GM23338 (cell line): ENCODE results near the gene POU3F2. TPM values are rescaled to one million over a fixed set of nuclear protein-coding genes. Genes with fewer than 3 reads are reported as not detected.

Experiments used
- ATAC-seq: fragments of 200-7000 bp; cut with Tn5 transposase; 3 replicates; pipeline ENCODE4 v1.9.1; 2020
- DNase-seq: peaks from one replicate; pipeline ENCODE4 v3.0.0-alpha.2; 2015; ENCODE audit warnings: low spot score
- H2AFZ ChIP-seq: fragments of 200-600 bp; sonication (generic); 2 replicates; pipeline ENCODE4 v1.8.0; 2016; ENCODE audit warnings: antibody characterized with exemption, mild to moderate bottlenecking, moderate library complexity
- H3F3A ChIP-seq: fragments of 200-600 bp; sonication (generic); replicated peaks from 2 replicates; pipeline ENCODE4 v1.8.0; 2017; ENCODE audit warnings: antibody characterized with exemption, mixed run types, low read depth
- H3K27ac ChIP-seq: fragments of 200-600 bp; sonication (generic); 2 replicates; pipeline ENCODE4 v1.6.1; 2016; ENCODE audit warnings: low read depth
- H3K27me3 ChIP-seq: fragments of 200-600 bp; sonication (generic); 2 replicates; pipeline ENCODE4 v1.8.0; 2016; ENCODE audit warnings: mild to moderate bottlenecking, mixed run types, moderate library complexity; ENCODE audit not compliant: insufficient read depth
- H3K36me3 ChIP-seq: fragments of 200-600 bp; sonication (generic); 2 replicates; pipeline ENCODE4 v1.8.0; 2016; ENCODE audit warnings: mild to moderate bottlenecking; ENCODE audit not compliant: insufficient read depth
- H3K4me1 ChIP-seq: fragments of 200-600 bp; sonication (generic); 2 replicates; pipeline ENCODE4 v1.8.0; 2016; ENCODE audit warnings: mild to moderate bottlenecking, moderate library complexity; ENCODE audit not compliant: insufficient read depth
- H3K4me2 ChIP-seq: fragments of 200-600 bp; sonication (generic); 2 replicates; pipeline ENCODE4 v1.7.1; 2017; ENCODE audit warnings: mixed run types
- H3K4me3 ChIP-seq: fragments of 200-600 bp; sonication (generic); 2 replicates; pipeline ENCODE4 v1.6.1; 2016; ENCODE audit warnings: mixed run types
- H3K79me2 ChIP-seq: fragments of 200-600 bp; sonication (generic); replicated peaks from 2 replicates; pipeline ENCODE4 v1.8.0; 2017; ENCODE audit warnings: mild to moderate bottlenecking; ENCODE audit not compliant: insufficient read depth
- H3K9me2 ChIP-seq: fragments of 200-600 bp; sonication (generic); 2 replicates; pipeline ENCODE4 v1.8.0; 2017; ENCODE audit not compliant: insufficient read depth
- H4K20me1 ChIP-seq: fragments of 200-600 bp; sonication (generic); replicated peaks from 2 replicates; pipeline ENCODE4 v1.8.0; 2017; ENCODE audit warnings: mild to moderate bottlenecking; ENCODE audit not compliant: insufficient read depth
- H3K27ac Mint-ChIP-seq: 2 replicates; pipeline ENCODE4 v1.8.0; 2020; ENCODE audit warnings: inconsistent platforms, mild to moderate bottlenecking, moderate library complexity, mixed read lengths
- H3K27me3 Mint-ChIP-seq: 3 replicates; pipeline ENCODE4 v1.8.0; 2022; ENCODE audit warnings: low read depth, mild to moderate bottlenecking, moderate library complexity, mixed read lengths, inconsistent platforms; ENCODE audit not compliant: insufficient read depth, poor library complexity
- H3K36me3 Mint-ChIP-seq: 3 replicates; pipeline ENCODE4 v1.8.0; 2021; ENCODE audit warnings: low read depth, mild to moderate bottlenecking, inconsistent platforms, moderate library complexity, mixed read lengths
- H3K4me1 Mint-ChIP-seq: 3 replicates; pipeline ENCODE4 v1.8.0; 2020; ENCODE audit warnings: mild to moderate bottlenecking, inconsistent platforms, mixed read lengths
- H3K4me3 Mint-ChIP-seq: 3 replicates; pipeline ENCODE4 v1.8.0; 2021; ENCODE audit warnings: moderate library complexity, mild to moderate bottlenecking, inconsistent platforms, mixed read lengths
- H3K9me3 Mint-ChIP-seq: 3 replicates; pipeline ENCODE4 v1.8.0; 2020; ENCODE audit warnings: moderate library complexity, mild to moderate bottlenecking, inconsistent platforms, mixed read lengths
- CREB1 ChIP-seq: fragments of 250-450 bp; sonication (Bioruptor Pico); IDR thresholded peaks from 2 replicates; pipeline ENCODE4 v1.5.0; 2020; ENCODE audit warnings: low read depth, mild to moderate bottlenecking, moderate library complexity
- CTCF ChIP-seq, 2 experiments: fragments of 200-600 bp in 1 of 2; sonication (generic) in 1 of 2; conservative IDR thresholded peaks; 2 replicates each; pipeline versions ENCODE4 v1.5.1 to v1.6.1; 2016 to 2017; ENCODE audit warnings: antibody characterized with exemption in 2 of 2, low read depth in 2 of 2, mild to moderate bottlenecking in 2 of 2, moderate library complexity in 1 of 2
- ETS1 ChIP-seq: IDR thresholded peaks from 2 replicates; pipeline ENCODE4 v1.6.1; 2016; ENCODE audit warnings: antibody characterized with exemption
- EZH2 ChIP-seq: fragments of 200-600 bp; sonication (generic); IDR thresholded peaks from one replicate; pipeline ENCODE4 v1.8.0; 2017; ENCODE audit warnings: antibody characterized with exemption, mild to moderate bottlenecking, low read depth; ENCODE audit not compliant: unreplicated experiment
- EZH2phosphoT487 ChIP-seq: fragments of 200-600 bp; sonication (generic); IDR thresholded peaks from one replicate; pipeline ENCODE4 v1.8.1; 2018; ENCODE audit warnings: antibody characterized with exemption; ENCODE audit not compliant: unreplicated experiment
- STAT1 ChIP-seq: IDR thresholded peaks from one replicate; pipeline ENCODE4 v1.6.1; 2016; ENCODE audit warnings: antibody characterized with exemption; ENCODE audit not compliant: unreplicated experiment
- ZNF114 ChIP-seq: fragments of 250-450 bp; sonication (Bioruptor Pico); IDR thresholded peaks from 2 replicates; pipeline ENCODE4 v1.5.0; 2020; ENCODE audit warnings: mild to moderate bottlenecking, moderate library complexity
- ZNF462 ChIP-seq: fragments of 250-450 bp; sonication (Bioruptor Pico); IDR thresholded peaks from 2 replicates; pipeline ENCODE4 v1.5.0; 2020; ENCODE audit warnings: mild to moderate bottlenecking, moderate library complexity
- polyA plus RNA-seq: library from polyadenylated mRNA; unstranded; fragments of >200 nt; fragmentation: Nextera tagmentation; extraction: Ambion mirVana; gene quantifications from 2 replicates; pipeline ENCODE4 v1.2.1, GENCODE V29; 2016
- total RNA-seq: library from RNA; depleted of rRNA; stranded (reverse); fragments of >200 nt; shearing (Covaris generic); gene quantifications from 2 replicates; pipeline ENCODE4 v1.2.3, GENCODE V29; 2014

The POU3F2 gene
- total and polyA plus RNA-seq, 2 experiments from 2014 or later = 0.26 to 0.76 TPM

- Histone ChIP-seq H3K27ac (no peak overlapping the region), H3K36me3 (no peaks in the 10 kb centered on the region), H3K4me1 (peaks cover 63% of the 10 kb centered on the region), H4K20me1 (no peaks in the 10 kb centered on the region; the same call in 1 of the 2 replicates), H3K4me3 (peak overlapping the region; percentile 59), H3K9me2 (no peaks in the 10 kb centered on the region), H2AFZ (peak overlapping the region; percentile 65; the same call in 1 of the 2 replicates), H3K4me2 (peak overlapping the region; percentile 79), H3K27me3 (peaks cover 96% of the 10 kb centered on the region), H3F3A (peaks cover 21% of the 10 kb centered on the region), H3K79me2 (no peaks in the 10 kb centered on the region)
- ATAC-seq (peak; percentile 0; the same call in 1 of the 3 replicates), DNase-seq (peak; percentile 82)
- Mint-ChIP-seq H3K36me3 (no peaks in the 10 kb centered on the region), H3K9me3 (no peaks in the 10 kb centered on the region; the same call in 2 of the 3 replicates), H3K4me1 (peaks cover 47% of the 10 kb centered on the region), H3K4me3 (peak overlapping the region; percentile 72), H3K27ac (no peak overlapping the region), H3K27me3 (peaks cover 89% of the 10 kb centered on the region)
- TF ChIP-seq CTCF (conservative IDR thresholded peaks at IDR 0.05; ENCODE audit: low read depth in 2 of 2) = no peak
- no peak for TF ChIP-seq ZNF114
- TF ChIP-seq EZH2 = peak; percentile 66
- TF ChIP-seq ETS1 = no peak
- TF ChIP-seq CREB1 (CRISPR knock-in tag) = no peak; the same call in 1 of the 2 replicates
- TF ChIP-seq STAT1 = no peak
- TF ChIP-seq EZH2phosphoT487 = no peak
- TF ChIP-seq ZNF462 (CRISPR knock-in tag) = no peak
These were observed 1.9 kb downstream of the POU3F2 start for GRCh38 chr6:98836025-98836961.
